Medulla oblongata (tissue), 1 donor: ENCODE results near the gene GAPVD1.
"Not testable (repeated sequence)": the region's sequence is repeated elsewhere in the genome, so short reads cannot be mapped to it uniquely, and the experiment has no call there.

Experiments
- DNase-seq: peaks from one replicate; pipeline ENCODE4 v3.0.0-alpha.2; 2015; ENCODE audit errors: extremely low spot score

Gene GAPVD1

DNA sequence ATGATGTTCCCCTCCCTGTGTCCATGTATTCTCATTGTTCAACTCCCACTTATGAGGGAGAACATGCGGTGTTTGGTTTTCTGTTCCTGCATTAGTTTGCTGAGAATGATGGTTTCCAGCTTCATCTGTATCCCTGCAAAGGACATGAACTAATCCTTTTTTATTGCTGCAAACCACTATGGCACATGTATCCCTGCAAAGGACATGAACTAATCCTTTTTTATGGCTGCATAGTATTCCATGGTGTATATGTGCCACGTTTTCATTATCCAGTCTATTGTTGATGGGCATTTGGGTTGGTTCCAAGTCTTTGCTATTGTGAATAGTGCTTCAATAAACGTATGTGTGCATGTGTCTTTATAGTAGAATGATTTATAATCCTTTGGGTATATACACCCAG is 54.7 kb downstream of the GAPVD1 start:
- not testable (repeated sequence) for DNase-seq

DNA sequence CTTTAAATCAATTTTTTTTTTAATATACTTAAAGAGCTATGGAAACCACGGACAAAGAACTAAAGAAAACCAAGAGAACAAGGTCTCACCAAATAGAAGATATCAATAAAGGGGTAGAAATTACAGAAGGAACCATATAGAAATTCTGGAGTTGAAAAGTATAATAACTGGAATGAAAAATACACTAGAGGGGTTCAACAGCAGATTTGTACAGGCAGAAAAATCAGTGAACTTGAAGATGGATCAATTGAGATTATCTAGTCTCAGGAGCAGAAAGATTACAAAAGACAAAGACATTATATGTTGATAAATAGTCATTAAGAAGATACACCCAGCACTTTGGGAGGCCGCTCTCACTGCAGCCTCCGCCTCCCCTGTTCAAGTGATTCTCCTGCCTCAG is 56.1 kb downstream of the GAPVD1 start:
- no peak for DNase-seq

DNA sequence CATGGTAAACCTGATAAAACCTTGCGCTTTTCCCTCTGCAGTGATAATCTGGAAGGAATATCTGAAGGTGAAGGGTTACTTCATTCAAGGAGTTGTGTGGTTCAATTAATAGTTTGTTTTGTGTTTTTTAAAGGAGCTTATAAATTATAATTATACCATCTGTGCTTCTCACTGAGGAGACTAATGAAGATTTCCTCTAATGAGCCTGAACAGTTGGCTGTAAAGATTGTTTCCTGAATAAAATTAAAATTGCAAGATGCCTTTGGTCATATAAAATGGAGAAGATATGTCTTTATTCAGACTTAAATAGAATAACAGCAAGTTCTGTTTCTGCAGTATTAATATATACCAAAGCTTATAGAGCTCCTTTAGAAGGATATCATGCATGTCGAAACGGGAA is 59.9 kb downstream of the GAPVD1 start:
- no peak for DNase-seq

- no peak for DNase-seq
These were observed 62.0 kb downstream of the GAPVD1 start for GRCh38 chr9:125323615-125324014.

- no peak for DNase-seq
These were observed 64.2 kb downstream of the GAPVD1 start for GRCh38 chr9:125325826-125326225.

DNA sequence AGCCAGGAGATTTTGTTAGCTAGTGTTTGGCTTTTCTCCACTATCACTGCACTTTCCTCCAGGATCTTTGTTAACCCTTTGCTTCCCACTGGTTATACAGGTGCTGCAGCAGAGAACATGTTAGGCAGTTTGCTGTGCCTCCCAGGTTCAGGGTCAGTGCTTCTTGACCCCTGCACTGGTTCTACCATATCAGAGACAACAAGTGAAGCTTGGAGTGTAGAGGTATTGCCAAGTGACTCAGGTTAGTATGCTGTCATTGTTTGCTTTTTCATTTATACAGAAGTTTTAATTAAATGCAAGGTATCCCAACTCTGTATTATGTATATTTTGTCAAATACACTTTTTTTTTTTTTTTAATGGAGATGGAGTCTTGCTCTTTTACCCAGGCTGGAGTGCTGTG is 68.4 kb downstream of the GAPVD1 start:
- no peak for DNase-seq

DNA sequence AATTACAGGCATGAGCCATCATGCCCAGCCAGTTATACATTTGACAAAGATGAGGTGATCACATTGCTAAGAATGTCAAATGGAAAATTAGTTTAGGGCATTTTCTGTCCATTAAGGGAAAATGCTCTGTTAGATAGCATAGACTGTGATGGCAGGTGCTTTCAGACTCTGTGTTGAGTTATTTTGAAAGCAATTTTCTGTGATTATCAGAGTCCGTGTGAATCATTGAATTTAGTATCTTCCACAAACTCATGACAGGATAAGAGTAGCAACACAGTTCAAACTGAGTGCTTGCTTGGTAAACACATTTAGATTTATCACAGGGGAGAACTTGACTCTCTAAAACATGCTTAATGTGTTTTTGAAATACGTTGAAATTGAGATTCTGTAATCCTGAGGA is 69.0 kb downstream of the GAPVD1 start:
- DNase-seq, result no peak

DNA sequence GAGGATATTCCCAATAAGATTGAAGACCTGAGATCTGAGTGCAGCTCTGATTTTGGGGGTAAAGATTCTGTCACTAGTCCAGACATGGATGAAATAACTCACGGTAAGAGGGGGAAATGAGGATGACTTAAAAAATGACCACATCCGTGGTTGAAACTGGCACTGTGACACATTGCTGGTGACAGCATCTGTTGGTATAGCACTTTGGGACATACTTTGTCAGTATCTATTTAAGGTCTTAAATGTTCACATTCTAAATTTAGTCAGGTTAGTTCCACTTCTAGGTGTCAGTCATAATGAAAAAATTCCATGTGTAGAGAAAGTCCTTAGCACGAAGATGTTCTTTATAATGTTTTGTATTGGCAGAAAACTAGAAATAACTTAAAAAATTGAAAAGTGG is 70.9 kb downstream of the GAPVD1 start:
- DNase-seq, result no peak

DNA sequence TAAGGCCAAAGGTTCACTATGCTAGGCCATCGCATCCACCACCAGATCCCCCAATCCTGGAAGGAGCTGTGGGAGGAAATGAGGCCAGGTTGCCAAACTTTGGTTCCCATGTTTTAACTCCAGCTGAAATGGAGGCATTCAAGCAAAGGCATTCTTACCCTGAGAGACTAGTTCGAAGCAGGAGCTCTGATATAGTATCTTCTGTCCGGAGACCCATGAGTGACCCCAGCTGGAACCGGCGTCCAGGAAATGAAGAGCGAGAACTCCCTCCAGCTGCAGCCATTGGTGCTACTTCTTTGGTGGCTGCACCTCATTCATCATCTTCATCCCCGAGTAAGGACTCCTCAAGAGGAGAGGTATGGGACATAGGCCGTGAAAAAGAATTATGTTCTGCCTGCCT is 75.6 kb downstream of the GAPVD1 start:
- DNase-seq, result no peak

DNA sequence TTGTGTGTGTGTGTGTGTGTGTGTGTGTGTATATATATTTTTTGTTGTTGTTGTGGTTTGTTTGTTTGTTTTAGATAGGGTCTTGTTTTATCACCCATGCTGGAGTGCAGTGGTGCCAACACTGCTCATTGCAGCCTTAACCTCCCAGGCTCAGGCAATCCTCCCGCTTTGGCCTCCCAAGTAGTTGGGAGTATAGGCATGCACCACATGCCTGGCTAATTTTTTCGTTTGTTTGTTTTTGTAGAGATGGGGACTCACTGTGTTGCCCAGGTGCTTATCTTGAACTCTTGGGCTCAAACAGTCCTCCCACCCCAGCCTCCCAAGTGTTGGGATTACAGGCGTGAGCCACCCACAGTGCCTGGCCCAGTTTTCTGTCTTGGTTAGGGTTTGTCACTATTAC is 77.3 kb downstream of the GAPVD1 start:
- DNase-seq, result no peak

GRCh38 chr9:125341566-125341965 is 79.9 kb downstream of the GAPVD1 start:
- no peak for DNase-seq

- no peak for DNase-seq
These were observed 82.1 kb downstream of the GAPVD1 start for GRCh38 chr9:125343518-125344275.

DNA sequence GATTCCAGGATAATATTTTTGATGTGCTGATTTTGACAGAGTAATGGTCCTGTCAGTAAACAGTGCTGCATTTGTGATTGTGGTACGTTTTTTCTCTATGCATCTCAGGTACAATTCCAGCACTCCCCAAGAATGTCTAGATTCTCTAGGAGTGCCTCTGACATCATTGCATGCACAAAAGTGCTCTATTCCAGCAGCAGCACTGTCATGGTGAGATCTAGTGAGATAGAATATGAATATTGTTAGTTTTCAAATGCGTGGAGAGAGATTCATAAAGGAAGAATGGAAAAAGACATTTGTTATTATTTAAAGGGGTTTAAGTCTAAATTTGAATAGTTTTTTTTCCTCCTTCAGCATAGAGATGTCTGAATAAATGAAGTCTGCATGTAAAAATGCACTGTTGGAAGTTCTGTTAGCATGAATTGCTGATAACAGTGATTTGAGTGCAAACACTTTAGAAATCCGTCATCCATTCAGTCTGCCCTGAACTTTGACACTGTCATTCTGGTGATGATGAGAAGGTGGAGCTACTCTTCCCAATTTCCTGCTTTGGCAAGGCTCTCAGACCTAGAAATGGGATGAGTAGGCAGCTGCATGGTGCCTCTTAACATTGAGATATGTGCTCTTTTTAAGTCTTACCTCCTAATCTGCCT is 84.6 kb downstream of the GAPVD1 start:
- no peak for DNase-seq

DNA sequence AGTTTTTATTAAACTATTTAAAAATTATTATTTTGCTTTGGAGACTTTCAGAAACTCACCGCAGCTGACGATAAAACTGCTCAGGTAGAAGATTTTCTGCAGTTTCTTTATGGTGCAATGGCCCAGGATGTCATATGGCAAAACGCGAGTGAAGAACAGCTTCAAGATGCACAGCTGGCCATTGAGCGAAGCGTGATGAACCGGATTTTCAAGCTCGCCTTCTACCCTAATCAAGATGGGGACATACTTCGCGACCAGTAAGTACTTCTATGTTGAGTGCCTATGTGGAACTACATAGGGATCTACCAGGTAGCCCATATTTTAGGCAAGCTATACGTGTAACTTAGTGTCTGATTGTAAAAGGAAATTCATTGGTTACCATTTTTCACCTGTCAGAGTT is 94.0 kb downstream of the GAPVD1 start:
- DNase-seq, result no peak

- DNase-seq, result no peak
These were observed 94.4 kb downstream of the GAPVD1 start for GRCh38 chr9:125356032-125356431.

DNA sequence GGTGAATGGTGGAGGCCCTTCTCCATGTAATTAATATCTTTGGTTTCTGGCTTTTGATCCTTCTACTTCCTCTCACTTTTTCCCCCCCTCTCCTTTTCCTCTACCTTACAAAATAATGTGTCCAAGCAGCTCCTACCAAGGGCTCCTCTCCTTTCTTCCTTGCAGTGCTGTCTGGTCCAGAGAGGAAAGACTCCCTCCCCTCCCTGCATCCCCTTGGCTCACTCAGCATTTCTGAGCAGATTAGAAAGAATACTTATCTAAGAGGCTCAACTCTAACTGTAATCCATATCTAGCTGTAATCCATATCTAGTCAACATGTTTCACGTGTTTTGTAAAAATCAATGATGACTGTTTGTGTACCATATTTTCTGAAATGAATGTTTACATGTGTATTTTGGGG is 97.4 kb downstream of the GAPVD1 start:
- no peak for DNase-seq

GRCh38 chr9:125360601-125361000 is 99.0 kb downstream of the GAPVD1 start:
- no peak for DNase-seq

DNA sequence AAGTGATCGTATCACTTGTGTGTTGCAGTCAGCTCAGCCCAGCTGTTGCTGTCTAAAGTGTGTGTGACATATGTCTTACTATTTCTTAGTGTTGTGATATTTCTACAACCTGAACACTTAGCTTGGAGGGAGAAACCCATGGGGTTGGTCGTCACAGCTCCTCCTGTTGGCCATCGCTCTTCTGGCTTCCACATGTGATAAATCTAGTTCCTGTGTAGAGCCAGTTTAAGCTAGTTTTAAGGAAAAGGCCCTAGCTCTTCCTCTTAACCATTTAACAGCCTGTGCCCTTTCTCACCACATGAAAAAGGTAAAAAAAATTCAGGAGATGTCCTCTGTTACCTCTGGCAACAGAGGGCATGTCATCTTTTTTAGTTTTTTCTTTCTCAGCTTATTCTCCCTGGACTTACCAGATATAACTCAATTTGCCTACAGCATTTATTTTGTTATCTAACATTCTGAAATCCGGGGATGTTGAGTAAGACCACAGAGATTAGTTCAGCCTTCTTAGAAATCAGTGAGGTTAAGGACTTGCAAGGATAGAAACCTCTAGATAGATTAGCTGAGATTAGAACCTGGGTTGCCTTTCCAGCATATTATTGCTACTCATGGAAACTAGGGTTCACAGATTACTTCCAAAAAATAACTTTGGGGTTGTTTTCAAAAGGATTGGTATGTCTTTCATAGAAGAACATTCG is 100.4 kb downstream of the GAPVD1 start:
- no peak for DNase-seq

- DNase-seq, result no peak
These were observed 105.0 kb downstream of the GAPVD1 start for GRCh38 chr9:125366676-125367075.

- DNase-seq, result no peak
These were observed 109.2 kb downstream of the GAPVD1 start for GRCh38 chr9:125370786-125371185.

- no peak for DNase-seq
These were observed 111.0 kb downstream of the GAPVD1 start for GRCh38 chr9:125372441-125373226.
